ENCODE data around the gene CDK12. TPM values are rescaled to one million over a fixed set of nuclear protein-coding genes. Genes with fewer than 3 reads are reported as not detected.
"Not testable (repeated sequence)": the region's sequence is repeated elsewhere in the genome, so short reads cannot be mapped to it uniquely, and the experiment has no call there.

The CDK12 gene
- total RNA-seq, 1 experiment from 2014 or later = 31.1 TPM

- H3K27me3 ChIP-seq (ENCODE audit: control insufficient read depth, insufficient read depth, low read length); H3K36me3 ChIP-seq (replicated peaks; ENCODE audit: control insufficient read depth, insufficient read depth, low read length); H3K4me3 ChIP-seq (ENCODE audit: insufficient read depth, low read depth, low read length); DNase-seq: not testable (repeated sequence)
Observed at GRCh38 chr17:39479631-39480030, 18.3 kb downstream of the CDK12 start.

GRCh38 chr17:39483506-39483905, 22.2 kb downstream of the CDK12 start:
- DNase-seq = no peak
- no peak overlapping the region for H3K4me3 ChIP-seq (ENCODE audit: insufficient read depth, low read depth, low read length)
- peaks cover under 1% of the 10 kb centered on the region; the same call in 1 of the 2 replicates for H3K36me3 ChIP-seq (replicated peaks; ENCODE audit: control insufficient read depth, insufficient read depth, low read length)
- no peaks in the 10 kb centered on the region for H3K27me3 ChIP-seq (ENCODE audit: control insufficient read depth, insufficient read depth, low read length)

GRCh38 chr17:39484178-39484577, 22.9 kb downstream of the CDK12 start:
- H3K36me3 ChIP-seq (replicated peaks; ENCODE audit: control insufficient read depth, insufficient read depth, low read length) = no peaks in the 10 kb centered on the region
- DNase-seq = no peak
- H3K4me3 ChIP-seq (ENCODE audit: insufficient read depth, low read depth, low read length) = no peak overlapping the region
- no peaks in the 10 kb centered on the region for H3K27me3 ChIP-seq (ENCODE audit: control insufficient read depth, insufficient read depth, low read length)

- no peak for DNase-seq
- Histone ChIP-seq H3K4me3 (ENCODE audit: insufficient read depth, low read depth, low read length) (no peak overlapping the region), H3K36me3 (replicated peaks; ENCODE audit: control insufficient read depth, insufficient read depth, low read length) (peaks cover 2% of the 10 kb centered on the region), H3K27me3 (ENCODE audit: control insufficient read depth, insufficient read depth, low read length) (no peaks in the 10 kb centered on the region)
Observed at GRCh38 chr17:39485555-39485954, 24.3 kb downstream of the CDK12 start.

- DNase-seq = no peak
- H3K27me3 ChIP-seq (ENCODE audit: control insufficient read depth, insufficient read depth, low read length) = no peaks in the 10 kb centered on the region
- no peak overlapping the region for H3K4me3 ChIP-seq (ENCODE audit: insufficient read depth, low read depth, low read length)
- peaks cover 2% of the 10 kb centered on the region for H3K36me3 ChIP-seq (replicated peaks; ENCODE audit: control insufficient read depth, insufficient read depth, low read length)
Observed at GRCh38 chr17:39486242-39486641, 25.0 kb downstream of the CDK12 start.

GRCh38 chr17:39487490-39487889, 26.2 kb downstream of the CDK12 start:
- not testable (repeated sequence) for DNase-seq; H3K27me3 ChIP-seq (ENCODE audit: control insufficient read depth, insufficient read depth, low read length); H3K36me3 ChIP-seq (replicated peaks; ENCODE audit: control insufficient read depth, insufficient read depth, low read length); H3K4me3 ChIP-seq (ENCODE audit: insufficient read depth, low read depth, low read length)

GRCh38 chr17:39487946-39488345, 26.7 kb downstream of the CDK12 start:
- no peak for DNase-seq
- H3K4me3 ChIP-seq (ENCODE audit: insufficient read depth, low read depth, low read length) = no peak overlapping the region
- H3K27me3 ChIP-seq (ENCODE audit: control insufficient read depth, insufficient read depth, low read length) = no peaks in the 10 kb centered on the region

GRCh38 chr17:39496921-39497320, 35.6 kb downstream of the CDK12 start:
- H3K27me3 ChIP-seq (ENCODE audit: control insufficient read depth, insufficient read depth, low read length); DNase-seq; H3K4me3 ChIP-seq (ENCODE audit: insufficient read depth, low read depth, low read length): not testable (repeated sequence)
- peaks cover 23% of the 10 kb centered on the region for H3K36me3 ChIP-seq (replicated peaks; ENCODE audit: control insufficient read depth, insufficient read depth, low read length)

More at GRCh38 chr17:39487946-39488345, 26.7 kb downstream of the CDK12 start:
- H3K36me3 ChIP-seq (replicated peaks; ENCODE audit: control insufficient read depth, insufficient read depth, low read length) = peaks cover 5% of the 10 kb centered on the region

GRCh38 chr17:39507511-39507910, 46.2 kb downstream of the CDK12 start:
- Histone ChIP-seq H3K27me3 (ENCODE audit: control insufficient read depth, insufficient read depth, low read length) (no peaks in the 10 kb centered on the region), H3K4me3 (ENCODE audit: insufficient read depth, low read depth, low read length) (no peak overlapping the region), H3K36me3 (replicated peaks; ENCODE audit: control insufficient read depth, insufficient read depth, low read length) (peaks cover 14% of the 10 kb centered on the region)
- no peak for DNase-seq

- Histone ChIP-seq H3K27me3 (ENCODE audit: control insufficient read depth, insufficient read depth, low read length) (no peaks in the 10 kb centered on the region), H3K36me3 (replicated peaks; ENCODE audit: control insufficient read depth, insufficient read depth, low read length) (peaks cover 9% of the 10 kb centered on the region), H3K4me3 (ENCODE audit: insufficient read depth, low read depth, low read length) (no peak overlapping the region)
- DNase-seq = no peak
Observed at GRCh38 chr17:39508987-39509386, 47.7 kb downstream of the CDK12 start.

- H3K36me3 ChIP-seq (replicated peaks; ENCODE audit: control insufficient read depth, insufficient read depth, low read length) = peaks cover 15% of the 10 kb centered on the region
- DNase-seq = no peak
- no peaks in the 10 kb centered on the region for H3K27me3 ChIP-seq (ENCODE audit: control insufficient read depth, insufficient read depth, low read length)
- no peak overlapping the region for H3K4me3 ChIP-seq (ENCODE audit: insufficient read depth, low read depth, low read length)
Observed at GRCh38 chr17:39513309-39513708, 52.0 kb downstream of the CDK12 start.

- no peaks in the 10 kb centered on the region for H3K27me3 ChIP-seq (ENCODE audit: control insufficient read depth, insufficient read depth, low read length)
- no peak for DNase-seq
- no peak overlapping the region for H3K4me3 ChIP-seq (ENCODE audit: insufficient read depth, low read depth, low read length)
- peaks cover 17% of the 10 kb centered on the region for H3K36me3 ChIP-seq (replicated peaks; ENCODE audit: control insufficient read depth, insufficient read depth, low read length)
Observed at GRCh38 chr17:39513915-39514314, 52.6 kb downstream of the CDK12 start.

- Histone ChIP-seq H3K4me3 (ENCODE audit: insufficient read depth, low read depth, low read length) (no peak overlapping the region), H3K27me3 (ENCODE audit: control insufficient read depth, insufficient read depth, low read length) (no peaks in the 10 kb centered on the region), H3K36me3 (replicated peaks; ENCODE audit: control insufficient read depth, insufficient read depth, low read length) (peaks cover 21% of the 10 kb centered on the region)
- DNase-seq = no peak
Observed at GRCh38 chr17:39517224-39517623, 55.9 kb downstream of the CDK12 start.

- Histone ChIP-seq H3K36me3 (replicated peaks; ENCODE audit: control insufficient read depth, insufficient read depth, low read length) (peaks cover 21% of the 10 kb centered on the region), H3K4me3 (ENCODE audit: insufficient read depth, low read depth, low read length) (no peak overlapping the region), H3K27me3 (ENCODE audit: control insufficient read depth, insufficient read depth, low read length) (no peaks in the 10 kb centered on the region)
- no peak for DNase-seq
Observed at GRCh38 chr17:39525801-39526506, 64.7 kb downstream of the CDK12 start.

GRCh38 chr17:39527220-39527813, 66.0 kb downstream of the CDK12 start:
- H3K36me3 ChIP-seq (replicated peaks; ENCODE audit: control insufficient read depth, insufficient read depth, low read length) = peaks cover 22% of the 10 kb centered on the region
- H3K27me3 ChIP-seq (ENCODE audit: control insufficient read depth, insufficient read depth, low read length) = no peaks in the 10 kb centered on the region
- peak; percentile 48 for DNase-seq
- H3K4me3 ChIP-seq (ENCODE audit: insufficient read depth, low read depth, low read length) = no peak overlapping the region

Measured in H7 (cell line).